Spleen (tissue), 11 donors: Measurements from ENCODE around the gene TMEM269. TPM values are rescaled to one million over a fixed set of nuclear protein-coding genes. Genes with fewer than 3 reads are reported as not detected.

Experiments used
- DNase-seq: peaks from one replicate; pipeline ENCODE4 v3.0.0-alpha.2; 2020
- H3K27ac ChIP-seq, 8 donors: fragments of 200-600 bp; sonication (generic) in 7 of 8; 1 replicate in 4 of 8; 2 replicates in 4 of 8; pipeline versions ENCODE4 v1.5.0 to v1.8.0; 2016 to 2021; ENCODE audit warnings: inconsistent platforms in 4 of 8, mild to moderate bottlenecking in 4 of 8, moderate library complexity in 1 of 8
- H3K27me3 ChIP-seq, 7 donors: fragments of 200-600 bp; sonication (generic) in 6 of 7; replicated peaks in 1 of 7; 1 replicate in 4 of 7; 2 replicates in 3 of 7; pipeline versions ENCODE4 v1.5.0 to v1.8.0; 2016 to 2021; ENCODE audit warnings: inconsistent platforms in 3 of 7, mild to moderate bottlenecking in 1 of 7
- H3K36me3 ChIP-seq, 6 donors: fragments of 200-600 bp; sonication (generic) in 5 of 6; 1 replicate in 4 of 6; 2 replicates in 2 of 6; pipeline versions ENCODE4 v1.5.0 to v1.8.0; 2016 to 2021; ENCODE audit warnings: inconsistent platforms in 2 of 6
- H3K4me1 ChIP-seq, 6 donors: fragments of 200-600 bp; sonication (generic) in 5 of 6; 1 replicate in 3 of 6; 2 replicates in 3 of 6; pipeline versions ENCODE4 v1.5.0 to v1.8.0; 2016 to 2021; ENCODE audit warnings: inconsistent platforms in 3 of 6
- H3K4me3 ChIP-seq, 8 donors: fragments of 200-600 bp; sonication (generic) in 7 of 8; 1 replicate in 4 of 8; 2 replicates in 4 of 8; pipeline versions ENCODE4 v1.5.0 to v1.8.0; 2016 to 2021; ENCODE audit warnings: inconsistent platforms in 4 of 8, mild to moderate bottlenecking in 4 of 8, moderate library complexity in 2 of 8
- H3K9me3 ChIP-seq, 8 donors: fragments of 200-600 bp; sonication (generic) in 7 of 8; 1 replicate in 4 of 8; 2 replicates in 4 of 8; pipeline versions ENCODE4 v1.5.0 to v1.8.0; 2016 to 2021; ENCODE audit warnings: inconsistent platforms in 4 of 8
- CTCF ChIP-seq, 11 experiments: fragments of 200-600 bp in 7 of 11; fragments of 450-650 bp in 4 of 11; sonication (generic) in 4 of 11; IDR thresholded peaks in 8 of 11; conservative IDR thresholded peaks in 3 of 11; 1 replicate in 7 of 11; 2 replicates in 4 of 11; pipeline versions ENCODE4 v1.4.0 to v1.8.0; 2016 to 2021; ENCODE audit warnings: antibody characterized with exemption in 11 of 11, inconsistent platforms in 4 of 11, mild to moderate bottlenecking in 1 of 11
- POLR2A ChIP-seq, 3 donors: fragments of 450-650 bp; IDR thresholded peaks; one replicate each; pipeline ENCODE4 v1.5.1; 2017; ENCODE audit warnings: antibody characterized with exemption in 3 of 3, mild to moderate bottlenecking in 1 of 3
- POLR2AphosphoS5 ChIP-seq, 3 donors: sonication (generic); formaldehyde crosslinking; IDR thresholded peaks; one replicate each; pipeline ENCODE4 v1.5.1; 2017; ENCODE audit warnings: antibody characterized with exemption in 3 of 3
- WGBS, 5 donors: extraction: QIAGEN DNeasy Blood & Tissue Kit in 3 of 5; methylation state at CpG; one replicate each; pipeline versions ENCODE4 v1.1.5 to v1.1.7; 2013 to 2018; 5-methylcytosine and 5-hydroxymethylcytosine counted together
- intact Hi-C: fragments of 100-400 bp; cut with DNase I; formaldehyde crosslinking; loops from one replicate; pipeline ENCODE4 v1.15.0; 2023; ENCODE audit warnings: low total_unique reads
- polyA plus RNA-seq, 3 donors: library from polyadenylated mRNA; stranded (reverse); fragments of 200-250 nt; gene quantifications; one replicate each; pipeline ENCODE4 v1.2.1, GENCODE V29; 2013
- total RNA-seq, 7 donors: library from RNA; depleted of rRNA in 3 of 7; stranded (reverse); fragments of >200 nt in 3 of 7; fragmentation: NEBNext Ultra II Directional in 4 of 7; extraction: Animal tissue kit (Norgen Biotek cat#: 25700) in 4 of 7; gene quantifications; one replicate each; pipeline versions ENCODE4 v1.1.0 to v1.2.1, GENCODE V29; 2016 to 2021
- donor health status: healthy with polysubstance abuse.
- donor health status: DM: no; HTN: no; CAD: no; lungs with moderate emphysema.
- donor health status: DM: no; HTN: no; CAD: no.
- donor health status: Bipolar disorder and iron deficiency.
- donor health status: healthy.
- donor health status: DM: no; HTN: no; CAD: no.
- donor health status: DM: yes; HTN: yes; CAD: no.

Gene TMEM269
- total and polyA plus RNA-seq, 10 donors, result 0.03 to 1.6 (median 0.26) TPM; not detected in 1

GRCh38 chr1:42742141-42742540 is 42.6 kb upstream of the TMEM269 start:
- no peaks in the 10 kb centered on the region for H3K9me3 ChIP-seq
- H3K36me3 ChIP-seq, result peaks cover 0 to 18% (median 15%) of the 10 kb centered on the region in 6 donors
- H3K27me3 ChIP-seq, result no peaks in the 10 kb centered on the region
- peaks cover 0 to 17% (median 6%) of the 10 kb centered on the region in 6 donors for H3K4me1 ChIP-seq
- DNase-seq, result no peak
- no peak overlapping the region for H3K27ac ChIP-seq
- intact Hi-C loops, result no loop called here
- TF ChIP-seq CTCF (IDR thresholded peaks at IDR 0.05 in 8 of 11, conservative IDR thresholded peaks at IDR 0.05 in 3 of 11), result no peak
- no peak for TF ChIP-seq POLR2A (IDR thresholded peaks at IDR 0.05)
- TF ChIP-seq POLR2AphosphoS5 (IDR thresholded peaks at IDR 0.05), result no peak
- no peak overlapping the region for H3K4me3 ChIP-seq
- 86 to 98% (median 91%) methylated on average over 7 to 8 of the region's 8 CpGs for WGBS, 5 donors

DNA sequence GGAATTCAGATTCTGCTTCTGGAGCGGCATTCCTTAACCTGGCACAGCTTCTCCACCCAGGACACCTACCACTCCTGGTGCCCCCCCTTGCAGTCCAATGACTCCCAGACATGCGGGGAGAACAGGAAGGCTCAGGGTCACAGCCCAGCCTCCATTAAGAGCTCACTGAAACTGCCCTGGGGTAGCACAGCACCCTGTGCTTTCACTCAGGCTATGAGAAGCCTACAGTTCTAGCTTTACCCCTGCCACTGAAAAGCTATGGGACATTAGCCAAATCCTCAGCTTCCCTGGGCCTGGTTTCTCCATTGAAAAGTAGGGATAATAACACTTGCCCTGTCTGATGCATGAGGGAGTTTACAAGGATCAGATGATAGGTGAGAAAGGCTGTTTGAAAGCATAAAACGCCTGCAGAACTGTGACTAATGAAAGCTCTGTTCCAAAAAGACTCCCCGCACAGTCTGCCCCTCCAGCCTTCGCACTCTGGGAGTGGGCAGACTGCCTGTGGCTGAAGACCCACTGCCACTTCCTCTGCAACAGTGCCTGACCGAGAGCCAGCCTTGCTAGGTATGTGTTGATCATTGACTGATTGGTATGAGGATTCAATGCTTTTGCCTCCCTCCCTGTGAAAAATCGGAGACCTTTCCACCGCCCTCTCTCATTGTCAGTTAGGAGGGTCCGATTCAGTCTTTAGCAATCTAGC is 42.0 kb upstream of the TMEM269 start:
- no peak for DNase-seq
- TF ChIP-seq CTCF (IDR thresholded peaks at IDR 0.05 in 8 of 11, conservative IDR thresholded peaks at IDR 0.05 in 3 of 11), result no peak
- TF ChIP-seq POLR2AphosphoS5 (IDR thresholded peaks at IDR 0.05), result no peak
- TF ChIP-seq POLR2A (IDR thresholded peaks at IDR 0.05), result no peak
- Histone ChIP-seq H3K27me3 (no peaks in the 10 kb centered on the region), H3K4me1 (peaks cover 0 to 17% (median 1%) of the 10 kb centered on the region in 6 donors), H3K27ac (no peak overlapping the region), H3K4me3 (no peak overlapping the region), H3K36me3 (peaks cover 0 to 24% (median 17%) of the 10 kb centered on the region in 6 donors), H3K9me3 (no peaks in the 10 kb centered on the region)
- intact Hi-C loops, result no loop called here
- 80 to 90% (median 86%) methylated on average over 9 of the region's 9 CpGs for WGBS, 5 donors

DNA sequence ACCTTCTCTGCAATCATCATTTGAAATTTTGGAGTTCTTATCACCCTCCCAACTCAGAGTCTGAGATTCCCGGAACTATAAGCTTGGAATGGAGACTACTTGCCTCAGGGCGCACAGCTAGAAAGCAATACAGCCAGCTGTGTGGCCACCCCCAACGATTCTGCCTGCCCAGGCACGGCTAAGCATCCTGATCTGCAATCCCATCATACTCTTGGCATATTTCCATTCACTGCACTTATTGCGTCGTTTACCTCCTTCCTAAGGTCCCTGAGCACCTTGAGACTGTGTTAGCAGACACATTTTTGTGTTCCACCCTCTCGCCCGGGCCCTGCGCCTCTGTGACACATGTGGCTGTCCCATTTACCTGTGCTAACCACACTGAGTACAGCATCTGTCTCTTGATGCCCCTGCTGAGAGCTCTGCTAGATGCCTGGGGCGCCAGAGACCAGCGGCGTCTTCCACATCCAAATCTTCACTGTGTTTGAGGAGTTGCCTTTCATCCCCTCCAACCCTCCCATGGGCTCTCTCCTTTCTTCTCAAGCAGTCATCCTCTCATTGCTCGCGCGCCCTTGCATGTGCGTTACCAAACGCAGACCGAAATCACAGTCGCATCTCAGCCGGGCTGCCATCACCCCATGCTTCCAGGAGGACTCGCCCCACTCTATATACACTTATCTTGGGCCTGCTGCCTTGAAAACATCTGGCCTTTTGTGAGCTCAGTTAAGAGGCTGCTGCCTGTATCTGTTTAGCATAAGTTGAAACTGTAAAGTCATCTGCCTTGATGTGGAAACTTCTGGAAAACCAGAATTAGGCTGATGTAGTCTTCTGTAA is 41.3 kb upstream of the TMEM269 start:
- no peak overlapping the region for H3K27ac ChIP-seq
- H3K9me3 ChIP-seq, result no peaks in the 10 kb centered on the region
- TF ChIP-seq POLR2A (IDR thresholded peaks at IDR 0.05) (no peak), POLR2AphosphoS5 (IDR thresholded peaks at IDR 0.05) (no peak), CTCF (IDR thresholded peaks at IDR 0.05 in 8 of 11, conservative IDR thresholded peaks at IDR 0.05 in 3 of 11) (no peak)
- H3K4me1 ChIP-seq, result peaks cover 0 to 23% (median 3%) of the 10 kb centered on the region in 6 donors
- H3K27me3 ChIP-seq, result no peaks in the 10 kb centered on the region
- intact Hi-C loops, result no loop called here
- peaks cover 0 to 32% (median 21%) of the 10 kb centered on the region in 6 donors for H3K36me3 ChIP-seq
- no peak overlapping the region for H3K4me3 ChIP-seq
- 83 to 93% (median 84%) methylated on average over 21 of the region's 21 CpGs for WGBS, 5 donors
- no peak for DNase-seq

GRCh38 chr1:42744148-42744413 is 40.7 kb upstream of the TMEM269 start:
- peaks cover 0 to 29% (median 4%) of the 10 kb centered on the region in 6 donors for H3K4me1 ChIP-seq
- H3K36me3 ChIP-seq, result peaks cover 0 to 38% (median 21%) of the 10 kb centered on the region in 6 donors
- DNase-seq, result no peak
- intact Hi-C loops, result no loop called here
- no peaks in the 10 kb centered on the region for H3K27me3 ChIP-seq
- H3K27ac ChIP-seq, result no peak overlapping the region
- WGBS, 5 donors, result 87 to 96% (median 90%) methylated on average over 9 of the region's 9 CpGs
- no peak overlapping the region for H3K4me3 ChIP-seq
- H3K9me3 ChIP-seq, result no peaks in the 10 kb centered on the region
- TF ChIP-seq CTCF (IDR thresholded peaks at IDR 0.05 in 8 of 11, conservative IDR thresholded peaks at IDR 0.05 in 3 of 11), result no peak
- TF ChIP-seq POLR2A (IDR thresholded peaks at IDR 0.05), result no peak
- TF ChIP-seq POLR2AphosphoS5 (IDR thresholded peaks at IDR 0.05), result no peak
